ENCODE results near the gene GSTA1. TPM values are rescaled to one million over a fixed set of nuclear protein-coding genes. Genes with fewer than 3 reads are reported as not detected.
"Not testable (repeated sequence)": the region's sequence is repeated elsewhere in the genome, so short reads cannot be mapped to it uniquely, and the experiment has no call there.

Gene GSTA1
- polyA plus RNA-seq, 4 donors, result 1.1 to 2.4 (median 1.9) TPM

DNA sequence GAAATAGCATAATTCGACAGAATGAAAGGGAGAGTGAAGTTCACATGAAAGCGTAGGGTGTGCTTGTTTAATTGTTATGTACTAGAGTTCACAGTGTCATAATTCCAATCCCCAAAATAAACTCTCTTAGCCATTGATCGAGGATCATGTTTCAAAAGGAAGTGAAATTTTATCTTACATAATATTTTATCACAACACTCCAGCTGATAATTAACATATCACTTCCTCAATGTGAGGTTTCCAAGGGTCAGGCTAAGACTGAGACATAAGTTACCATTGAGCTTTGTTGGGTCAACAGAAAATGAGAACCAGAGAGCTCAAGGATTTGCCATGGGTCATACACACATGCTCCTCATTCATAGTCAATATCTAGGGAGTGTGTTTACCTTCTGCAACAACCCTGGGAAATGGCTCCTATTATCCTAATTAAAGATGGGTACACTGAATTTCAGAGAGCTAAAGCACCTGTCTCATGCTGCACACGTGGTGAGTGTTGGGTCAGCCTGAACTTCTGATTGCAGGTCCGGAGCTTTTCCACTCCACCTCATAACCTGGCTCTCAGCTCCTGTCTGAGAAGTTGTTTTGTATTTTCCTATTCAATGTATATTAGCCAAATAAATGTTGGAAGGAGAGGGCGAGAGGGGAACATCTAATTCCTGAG, 43.4 kb downstream of the GSTA1 start:
- no peak for DNase-seq (ENCODE audit: low read depth in 4 of 4, low spot score in 3 of 4)

DNA sequence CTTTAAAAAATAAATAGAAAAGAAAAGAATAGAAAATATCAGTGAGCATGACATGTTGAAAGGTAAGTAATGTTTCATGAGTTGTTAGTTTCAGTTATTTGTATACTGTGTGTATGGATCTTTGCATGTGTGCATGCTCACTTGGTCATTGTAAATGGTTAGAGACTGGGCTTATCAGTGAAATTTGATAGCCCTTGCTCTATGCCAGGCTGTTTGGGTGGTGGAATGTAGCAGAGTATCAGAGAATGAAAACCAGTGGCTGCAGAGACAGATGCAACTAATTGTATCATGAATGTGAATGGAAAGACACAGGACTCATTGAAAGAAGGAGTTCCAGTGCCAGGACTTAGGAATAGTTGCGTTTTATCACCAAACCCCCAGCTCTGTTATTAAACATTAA, 44.5 kb downstream of the GSTA1 start:
- no peak for DNase-seq (ENCODE audit: low read depth in 4 of 4, low spot score in 3 of 4)

DNA sequence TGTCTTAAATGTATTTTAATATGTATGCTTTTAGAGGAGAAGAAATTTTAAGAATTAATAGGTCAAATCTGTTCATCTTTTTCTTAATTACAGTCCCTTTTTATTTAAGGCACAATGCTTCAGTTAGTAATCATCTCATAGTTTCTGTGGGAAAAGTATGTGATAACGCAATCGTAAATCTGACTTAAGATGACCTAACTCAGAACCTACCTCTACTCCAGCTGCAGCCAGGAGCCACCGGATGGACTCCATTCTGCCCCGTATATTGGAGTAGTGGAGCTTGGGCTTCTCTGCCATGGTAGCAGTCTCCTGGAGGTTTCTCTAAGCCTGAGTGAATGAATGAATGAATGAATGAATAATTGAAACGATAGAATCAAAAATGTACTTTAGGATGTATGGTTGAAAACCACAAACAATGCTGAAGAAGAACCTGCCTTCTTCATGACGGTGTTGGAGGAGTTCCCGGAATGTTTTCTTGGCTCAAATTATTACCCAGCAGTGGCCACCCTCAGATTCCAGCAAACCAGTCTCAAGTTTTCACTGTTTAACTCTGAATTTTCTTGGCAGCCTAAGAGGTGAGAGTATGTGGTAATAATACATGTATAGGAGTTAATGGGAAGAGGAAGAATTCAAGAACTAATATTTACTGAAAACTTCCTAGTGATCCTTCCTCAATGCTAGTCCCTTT, 45.8 kb downstream of the GSTA1 start:
- not testable (repeated sequence) for DNase-seq (ENCODE audit: low read depth in 4 of 4, low spot score in 3 of 4)

DNA sequence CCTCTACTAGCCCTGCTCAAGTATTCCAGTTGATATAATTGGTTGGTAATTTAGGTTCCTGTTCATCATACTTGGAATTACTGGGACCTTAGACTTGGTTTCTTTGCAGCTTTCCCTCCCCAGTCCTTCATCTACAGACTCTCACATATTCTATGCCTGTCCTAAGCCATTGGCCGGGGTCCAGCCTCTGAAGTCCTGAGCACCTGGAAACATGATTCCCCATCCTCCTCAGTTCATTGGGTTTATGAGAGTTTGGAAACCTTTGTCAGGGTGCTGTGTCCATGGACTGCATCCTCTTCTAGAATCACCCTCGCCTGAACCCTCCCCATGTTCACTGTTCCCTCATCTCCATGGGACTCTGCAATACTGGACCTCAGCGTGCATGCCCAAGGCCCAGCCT, 49.2 kb downstream of the GSTA1 start:
- DNase-seq (ENCODE audit: low read depth in 4 of 4, low spot score in 3 of 4), result no peak

DNA sequence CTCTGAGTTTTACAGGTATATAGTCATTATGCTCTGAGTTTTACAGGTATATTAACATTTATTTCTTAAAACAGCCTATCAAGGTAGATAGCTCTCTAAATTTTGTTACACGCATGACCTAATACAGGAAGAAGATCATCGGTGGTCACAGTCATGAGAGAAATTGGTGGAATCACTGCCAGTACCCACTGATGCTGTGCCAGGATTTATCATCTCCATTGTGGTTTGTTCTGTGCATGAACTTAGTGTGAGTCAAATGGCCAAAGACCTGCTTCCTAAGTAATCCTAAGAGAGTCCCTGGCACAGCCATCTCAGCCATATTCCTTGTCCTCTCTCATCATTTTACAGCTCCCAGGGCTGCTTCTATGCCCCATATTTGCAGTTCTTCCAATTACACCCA, 50.5 kb downstream of the GSTA1 start:
- not testable (repeated sequence) for DNase-seq (ENCODE audit: low read depth in 4 of 4, low spot score in 3 of 4)

DNA sequence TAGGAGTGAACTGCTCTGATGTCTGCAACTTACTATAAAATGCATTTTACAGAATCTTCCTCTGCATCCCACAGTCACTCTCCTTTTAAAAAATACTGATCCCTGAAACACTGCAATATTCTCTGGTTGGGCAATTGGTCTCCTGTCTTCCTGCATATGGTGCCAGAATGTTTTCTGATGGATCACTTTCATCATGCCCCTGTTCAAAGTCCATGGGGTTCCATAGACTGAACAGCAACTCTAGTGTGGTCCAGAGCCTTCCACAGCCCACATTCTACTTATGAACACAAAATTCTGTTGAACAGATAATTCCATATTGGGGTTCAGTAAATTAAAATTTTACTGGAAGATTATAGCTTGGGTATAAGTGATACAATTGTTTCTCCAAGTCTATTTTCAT, 51.3 kb downstream of the GSTA1 start:
- no peak for DNase-seq (ENCODE audit: low read depth in 4 of 4, low spot score in 3 of 4)

DNA sequence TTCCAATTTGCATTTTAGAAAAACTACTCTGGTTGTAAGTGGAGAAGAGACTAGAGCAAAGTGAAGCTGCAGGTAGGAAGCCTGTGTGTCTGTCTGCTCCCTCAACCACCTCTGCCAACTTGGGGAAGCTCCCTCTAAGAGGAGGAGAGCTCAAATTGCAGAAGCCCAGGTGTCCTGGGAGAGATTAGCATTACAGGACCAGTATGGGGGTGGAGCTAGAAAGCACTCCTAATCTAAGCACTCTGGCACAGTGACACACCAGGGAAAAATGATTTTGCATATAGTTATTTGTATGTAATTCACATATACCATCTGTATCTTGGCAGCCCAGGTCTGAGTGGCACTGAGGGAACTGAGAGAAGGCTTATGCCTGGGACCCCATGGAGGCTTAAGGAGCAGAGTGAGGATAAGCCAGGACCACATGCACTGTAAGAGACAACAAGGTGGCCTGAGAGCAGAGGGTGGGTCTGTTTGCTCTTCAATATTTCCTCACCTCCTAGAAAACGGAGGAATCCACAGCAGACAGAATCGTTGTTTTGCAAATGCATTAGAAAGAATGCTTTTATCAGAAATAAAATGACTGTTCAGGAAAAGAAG, 54.0 kb downstream of the GSTA1 start:
- DNase-seq (ENCODE audit: low read depth in 4 of 4, low spot score in 3 of 4), result no peak

DNA sequence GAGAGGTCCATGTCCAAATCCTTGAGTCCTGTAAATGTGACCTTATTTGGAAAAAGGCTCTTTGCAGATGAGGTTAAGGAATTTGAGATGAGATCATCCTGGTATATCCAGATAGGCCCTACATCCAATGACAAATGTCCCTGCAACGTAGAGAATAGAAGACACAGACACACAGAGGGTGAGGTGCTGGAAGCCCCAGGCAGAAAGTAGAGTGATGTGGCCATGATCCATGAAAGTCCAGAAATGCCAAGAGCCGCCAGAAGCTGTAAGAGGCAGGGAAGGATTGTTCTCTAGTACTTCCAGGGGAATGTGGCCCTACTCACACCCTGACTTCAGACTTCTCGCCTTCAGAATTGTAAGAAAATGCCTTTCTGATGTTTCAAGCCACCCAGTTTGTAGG, 56.3 kb downstream of the GSTA1 start:
- not testable (repeated sequence) for DNase-seq (ENCODE audit: low read depth in 4 of 4, low spot score in 3 of 4)

DNA sequence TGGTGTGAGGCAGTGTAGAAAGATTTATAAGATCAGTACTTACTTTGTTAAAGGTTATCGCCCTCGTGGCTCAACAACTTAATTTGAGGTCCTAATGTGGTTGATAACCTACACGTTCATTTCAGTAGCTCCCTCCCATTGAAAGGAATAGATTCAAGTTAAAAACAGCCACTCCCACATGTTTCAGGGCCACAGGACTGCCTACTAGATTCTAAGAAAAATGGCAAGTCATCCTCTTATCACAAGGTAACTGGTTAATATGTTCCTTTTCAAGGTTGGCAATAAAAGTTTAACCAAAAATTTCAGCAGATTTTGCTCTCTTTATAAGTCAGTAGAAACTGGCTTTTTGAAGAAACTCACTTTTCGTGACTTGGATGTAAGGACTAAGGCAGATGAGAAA, 57.4 kb downstream of the GSTA1 start:
- no peak for DNase-seq (ENCODE audit: low read depth in 4 of 4, low spot score in 3 of 4)

DNA sequence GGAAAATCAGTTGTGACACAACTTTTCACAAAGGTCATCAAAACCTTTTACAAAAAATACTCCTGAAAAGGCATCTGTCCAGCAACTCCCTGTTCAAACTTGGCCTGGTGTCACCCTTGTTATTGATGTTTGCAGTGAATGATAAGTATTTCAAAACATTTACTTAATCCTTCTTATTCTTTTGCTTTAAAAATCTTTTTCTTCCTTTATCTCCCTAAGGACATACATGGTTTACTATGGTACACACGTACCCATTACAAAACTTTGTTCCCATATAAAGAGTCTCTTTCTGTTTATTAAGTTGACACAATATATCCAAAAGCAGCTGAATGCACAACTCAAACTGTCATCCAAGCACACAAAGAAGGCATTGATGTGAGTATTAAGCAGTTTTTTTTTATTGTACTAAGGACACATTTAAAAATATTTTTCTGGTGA, 57.8 kb downstream of the GSTA1 start:
- no peak for DNase-seq (ENCODE audit: low read depth in 4 of 4, low spot score in 3 of 4)

DNA sequence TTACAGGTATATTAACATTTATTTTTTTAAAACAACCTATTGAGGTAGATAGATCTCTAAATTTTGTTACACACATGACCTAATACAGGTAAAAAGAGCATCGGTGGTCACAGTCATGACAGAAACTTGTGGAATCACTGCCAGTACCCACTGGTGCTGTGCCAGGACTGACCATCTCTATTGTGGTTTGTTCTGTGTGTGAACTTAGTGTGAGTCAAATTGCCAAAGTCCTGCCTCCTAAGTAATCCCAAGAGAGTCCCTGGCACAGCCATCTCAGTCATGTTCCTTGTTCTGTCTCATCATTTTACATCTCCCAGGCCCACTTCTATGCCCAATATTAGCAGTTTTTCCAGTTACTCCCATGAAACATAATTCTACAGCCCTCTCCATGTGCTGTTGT, 61.7 kb downstream of the GSTA1 start:
- no peak for DNase-seq (ENCODE audit: low read depth in 4 of 4, low spot score in 3 of 4)

Other genes starting within 250 kb of the GSTA1 start
- gene TRAM2, start 226.8 kb downstream of the GSTA1 start, polyA plus RNA-seq (ENCODE audit: insufficient read length in 4 of 4), result 10 to 100 TPM; 45.8 to 52.9 (median 48.1) TPM
- 10 to 100 TPM; 51.2 to 56.4 (median 55.9) TPM for gene TMEM14A, start 132.7 kb downstream of the GSTA1 start, polyA plus RNA-seq (ENCODE audit: insufficient read length in 4 of 4)
- gene GSTA2, start 40.3 kb downstream of the GSTA1 start, polyA plus RNA-seq (ENCODE audit: insufficient read length in 4 of 4), result under 1 TPM in 2 of 4 donors, not detected in 2; 0.28 to 0.61 TPM
- gene GSTA5, start 37.0 kb upstream of the GSTA1 start, polyA plus RNA-seq (ENCODE audit: insufficient read length in 4 of 4), result not detected
- under 1 TPM; 0.27 to 0.56 (median 0.45) TPM for gene GSTA3, start 105.9 kb upstream of the GSTA1 start, polyA plus RNA-seq (ENCODE audit: insufficient read length in 4 of 4)
- gene GSTA4, start 191.5 kb upstream of the GSTA1 start, polyA plus RNA-seq (ENCODE audit: insufficient read length in 4 of 4), result 100 to 1,000 TPM; 103 to 130 (median 129) TPM

Measured in right renal pelvis (tissue), 4 donors.